ENCODE results near the gene RALGPS1. TPM values are rescaled to one million over a fixed set of nuclear protein-coding genes. Genes with fewer than 3 reads are reported as not detected.

The RALGPS1 gene
- total RNA-seq, 1 donor from 2014 or later: 30.7 TPM

DNA sequence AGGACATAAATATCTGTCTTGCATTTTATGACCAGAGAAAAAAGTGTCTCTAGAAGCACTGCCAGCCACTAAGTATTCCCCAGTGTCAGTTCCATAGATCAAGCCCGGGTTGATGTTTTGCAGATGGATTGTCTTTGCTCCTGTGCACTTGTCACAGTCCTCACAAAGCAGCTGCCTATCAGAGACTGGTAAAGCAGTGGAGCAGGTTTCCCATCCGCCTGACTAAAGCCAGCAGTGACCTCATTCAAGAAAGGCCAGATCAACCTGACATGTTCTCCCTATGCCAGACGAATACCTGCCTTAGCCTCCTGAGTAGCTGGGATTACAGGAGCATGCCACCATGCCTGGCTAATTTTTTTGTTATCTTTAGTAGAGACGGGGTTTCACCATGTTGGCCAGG is 323.2 kb downstream of the RALGPS1 start:
- Histone ChIP-seq H3K27me3 (no peaks in the 10 kb centered on the region), H3K36me3 (no peaks in the 10 kb centered on the region)
- H3K4me3 Mint-ChIP-seq: no peak overlapping the region

DNA sequence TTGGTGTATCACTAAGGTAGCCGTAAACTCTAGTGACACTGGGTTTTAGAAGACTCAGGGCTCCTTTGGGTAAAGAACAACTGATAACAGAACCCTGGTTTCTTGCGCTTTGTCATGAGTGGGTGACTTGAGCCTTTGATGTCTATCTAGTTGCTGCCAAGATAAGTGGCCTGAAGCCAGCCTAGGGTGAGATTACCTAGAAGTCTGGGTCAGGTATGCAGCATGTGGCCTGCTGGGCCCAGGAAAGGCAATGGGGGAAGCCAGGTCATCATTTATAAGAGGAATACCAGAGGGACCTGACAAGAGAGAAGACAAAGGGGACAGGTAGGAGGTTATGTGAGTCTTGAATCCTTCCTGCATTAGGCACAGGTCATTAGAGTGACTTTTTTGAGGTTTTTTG is 326.8 kb downstream of the RALGPS1 start:
- no peak for TF ChIP-seq EZH2 (IDR thresholded peaks at IDR 0.05)
- TF ChIP-seq EZH2phosphoT487 (IDR thresholded peaks at IDR 0.05): no peak
- TF ChIP-seq, protein P1, sequence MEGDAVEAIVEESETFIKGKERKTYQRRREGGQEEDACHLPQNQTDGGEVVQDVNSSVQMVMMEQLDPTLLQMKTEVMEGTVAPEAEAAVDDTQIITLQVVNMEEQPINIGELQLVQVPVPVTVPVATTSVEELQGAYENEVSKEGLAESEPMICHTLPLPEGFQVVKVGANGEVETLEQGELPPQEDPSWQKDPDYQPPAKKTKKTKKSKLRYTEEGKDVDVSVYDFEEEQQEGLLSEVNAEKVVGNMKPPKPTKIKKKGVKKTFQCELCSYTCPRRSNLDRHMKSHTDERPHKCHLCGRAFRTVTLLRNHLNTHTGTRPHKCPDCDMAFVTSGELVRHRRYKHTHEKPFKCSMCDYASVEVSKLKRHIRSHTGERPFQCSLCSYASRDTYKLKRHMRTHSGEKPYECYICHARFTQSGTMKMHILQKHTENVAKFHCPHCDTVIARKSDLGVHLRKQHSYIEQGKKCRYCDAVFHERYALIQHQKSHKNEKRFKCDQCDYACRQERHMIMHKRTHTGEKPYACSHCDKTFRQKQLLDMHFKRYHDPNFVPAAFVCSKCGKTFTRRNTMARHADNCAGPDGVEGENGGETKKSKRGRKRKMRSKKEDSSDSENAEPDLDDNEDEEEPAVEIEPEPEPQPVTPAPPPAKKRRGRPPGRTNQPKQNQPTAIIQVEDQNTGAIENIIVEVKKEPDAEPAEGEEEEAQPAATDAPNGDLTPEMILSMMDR (IDR thresholded peaks at IDR 0.05): no peak
- DNase-seq (ENCODE audit: low spot score): no peak
- H2AFZ ChIP-seq (replicated peaks): no peak overlapping the region
- peaks cover 2% of the 10 kb centered on the region for H3K4me1 Mint-ChIP-seq
- no peak overlapping the region for H3K4me3 Mint-ChIP-seq
- H3K79me2 ChIP-seq (ENCODE audit: low read depth): no peaks in the 10 kb centered on the region
- no peaks in the 10 kb centered on the region for H3F3A ChIP-seq (ENCODE audit: low read depth)
- no peaks in the 10 kb centered on the region for H3K9me3 ChIP-seq (ENCODE audit: low read depth)
- peaks cover 6% of the 10 kb centered on the region for H3K27me3 Mint-ChIP-seq (ENCODE audit: insufficient read depth, low read depth)
- H3K4me3 ChIP-seq: no peak overlapping the region
- H3K9ac ChIP-seq: no peak overlapping the region
- H3K27ac ChIP-seq: no peak overlapping the region
- H3K36me3 Mint-ChIP-seq: peaks cover 4% of the 10 kb centered on the region
- no peaks in the 10 kb centered on the region for H3K36me3 ChIP-seq
- H4K20me1 ChIP-seq (ENCODE audit: low read depth): no peaks in the 10 kb centered on the region
- peaks cover 11% of the 10 kb centered on the region for H3K4me1 ChIP-seq
- no peaks in the 10 kb centered on the region for H3K9me3 Mint-ChIP-seq
- peak overlapping the region; percentile 25 for H3K4me2 ChIP-seq
- H3K27ac Mint-ChIP-seq: no peak overlapping the region
- H3K27me3 ChIP-seq: no peaks in the 10 kb centered on the region

More for the DNA sequence above, 323.2 kb downstream of the RALGPS1 start:
- Histone ChIP-seq H3K9ac (no peak overlapping the region), H3K79me2 (ENCODE audit: low read depth) (no peaks in the 10 kb centered on the region), H3K9me3 (ENCODE audit: low read depth) (no peaks in the 10 kb centered on the region), H3K4me3 (no peak overlapping the region), H3K27ac (no peak overlapping the region), H3K4me2 (no peak overlapping the region), H2AFZ (replicated peaks) (no peak overlapping the region), H4K20me1 (ENCODE audit: low read depth) (no peaks in the 10 kb centered on the region), H3K4me1 (peaks cover 11% of the 10 kb centered on the region), H3F3A (ENCODE audit: low read depth) (no peaks in the 10 kb centered on the region)
- Mint-ChIP-seq H3K36me3 (peaks cover 2% of the 10 kb centered on the region), H3K9me3 (no peaks in the 10 kb centered on the region), H3K4me1 (no peaks in the 10 kb centered on the region), H3K27ac (no peak overlapping the region), H3K27me3 (ENCODE audit: insufficient read depth, low read depth) (peaks cover 2% of the 10 kb centered on the region)
- TF ChIP-seq, protein P1 (IDR thresholded peaks at IDR 0.05): no peak
- TF ChIP-seq EZH2phosphoT487 (IDR thresholded peaks at IDR 0.05): no peak
- TF ChIP-seq EZH2 (IDR thresholded peaks at IDR 0.05): no peak
- DNase-seq (ENCODE audit: low spot score): no peak

DNA sequence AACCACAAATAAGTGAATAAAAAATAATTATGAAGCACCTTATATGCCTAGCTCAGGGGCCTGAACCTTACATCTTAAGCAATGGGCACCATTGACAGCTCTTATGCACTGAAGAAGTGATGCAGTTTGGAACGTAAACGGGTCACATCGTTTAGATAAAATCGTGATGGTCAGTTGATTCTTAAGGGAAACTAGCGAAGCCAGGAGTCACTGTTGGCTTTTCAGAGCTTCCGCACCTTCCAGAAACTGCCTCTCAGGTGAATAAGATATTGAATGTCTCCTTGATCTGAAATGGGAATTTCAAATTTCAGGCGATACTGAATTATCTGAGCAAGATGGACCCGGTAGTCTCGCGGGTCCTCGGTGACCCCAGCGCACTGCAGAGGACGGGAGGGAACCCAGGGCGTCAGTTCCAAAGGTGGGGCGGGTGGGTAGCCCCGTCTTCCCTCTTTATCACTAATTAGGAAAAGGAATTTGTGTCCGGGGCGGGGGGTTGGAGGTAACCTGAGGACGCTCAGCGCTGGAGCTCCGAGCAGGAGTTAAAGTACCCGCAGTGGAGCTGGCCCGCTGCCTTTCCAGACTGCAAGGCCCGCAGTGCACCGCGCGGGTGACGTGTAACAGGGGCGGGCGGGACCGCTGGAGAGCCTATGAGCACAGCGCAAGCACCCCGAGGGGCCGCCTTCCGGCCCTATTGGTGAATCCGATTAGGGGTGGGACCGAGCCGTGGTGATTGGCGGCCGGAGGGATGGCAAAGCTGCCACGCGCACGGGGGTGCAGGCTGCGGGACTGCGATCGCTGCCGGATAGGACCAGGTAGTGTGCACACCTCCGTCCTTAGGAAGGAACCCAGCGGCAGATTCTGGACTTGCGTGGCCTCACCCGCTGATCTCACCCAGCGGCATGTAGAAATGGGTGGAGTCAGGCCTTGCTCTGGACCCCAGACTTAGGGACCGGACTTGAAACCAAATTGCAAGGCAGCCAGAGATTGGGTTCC is 330.3 kb downstream of the RALGPS1 start:
- H3K36me3 ChIP-seq: no peaks in the 10 kb centered on the region
- Mint-ChIP-seq H3K4me3 (peak overlapping the region; percentile 91), H3K36me3 (peaks cover 2% of the 10 kb centered on the region), H3K27ac (no peak overlapping the region), H3K9me3 (no peaks in the 10 kb centered on the region), H3K4me1 (peaks cover 2% of the 10 kb centered on the region), H3K27me3 (ENCODE audit: insufficient read depth, low read depth) (peaks cover 4% of the 10 kb centered on the region)
- H2AFZ ChIP-seq (replicated peaks): peak overlapping the region; percentile 74
- no peak overlapping the region for H3K27ac ChIP-seq
- H3K4me3 ChIP-seq: peak overlapping the region; percentile 54
- no peaks in the 10 kb centered on the region for H3K9me3 ChIP-seq (ENCODE audit: low read depth)
- H3K4me1 ChIP-seq: peaks cover 11% of the 10 kb centered on the region
- H4K20me1 ChIP-seq (ENCODE audit: low read depth): no peaks in the 10 kb centered on the region
- peak overlapping the region; percentile 74 for H3K4me2 ChIP-seq
- TF ChIP-seq EZH2 (IDR thresholded peaks at IDR 0.05) (no peak), EZH2phosphoT487 (IDR thresholded peaks at IDR 0.05) (no peak)
- TF ChIP-seq, protein P1 (IDR thresholded peaks at IDR 0.05): no peak
- H3K79me2 ChIP-seq (ENCODE audit: low read depth): no peaks in the 10 kb centered on the region
- DNase-seq (ENCODE audit: low spot score): peak; percentile 99
- no peaks in the 10 kb centered on the region for H3F3A ChIP-seq (ENCODE audit: low read depth)
- no peaks in the 10 kb centered on the region for H3K27me3 ChIP-seq
- no peak overlapping the region for H3K9ac ChIP-seq
